HEK293 (cell line): Measurements from ENCODE around the gene TEX30.
A peak's percentile ranks its signal among the peaks of the same experiment; 100 is the strongest.

Experiments used
- GFI1B ChIP-seq: fragments of 450-650 bp; formaldehyde crosslinking; IDR thresholded peaks from 2 replicates; pipeline ENCODE4 v1.5.1; 2016; ENCODE audit warnings: missing biosample characterization, missing genetic modification characterization
- GLI2 ChIP-seq: fragments of 450-650 bp; formaldehyde crosslinking; IDR thresholded peaks from 2 replicates; pipeline ENCODE4; 2017; ENCODE audit warnings: missing biosample characterization, missing genetic modification characterization, low read depth, borderline replicate concordance
- GLI4 ChIP-seq: fragments of 450-650 bp; formaldehyde crosslinking; IDR thresholded peaks from 2 replicates; pipeline ENCODE4 v1.5.1; 2016; ENCODE audit warnings: missing biosample characterization, missing genetic modification characterization
- KLF1 ChIP-seq: fragments of 450-650 bp; formaldehyde crosslinking; IDR thresholded peaks from 2 replicates; pipeline ENCODE4 v1.5.1; 2016; ENCODE audit warnings: missing biosample characterization, missing genetic modification characterization
- KLF9 ChIP-seq: fragments of 450-650 bp; formaldehyde crosslinking; IDR thresholded peaks from 2 replicates; pipeline ENCODE4 v1.5.1; 2016; ENCODE audit warnings: missing biosample characterization, missing genetic modification characterization, low read depth
- PRDM10 ChIP-seq: fragments of 450-650 bp; formaldehyde crosslinking; IDR thresholded peaks from 2 replicates; pipeline ENCODE4 v1.5.1; 2016; ENCODE audit warnings: missing biosample characterization, missing genetic modification characterization
- PRDM6 ChIP-seq: fragments of 450-650 bp; formaldehyde crosslinking; IDR thresholded peaks from 2 replicates; pipeline ENCODE4 v1.5.1; 2017; ENCODE audit warnings: missing biosample characterization, missing genetic modification characterization
- YY1 ChIP-seq: fragments of 450-650 bp; formaldehyde crosslinking; IDR thresholded peaks from 2 replicates; pipeline ENCODE4 v1.5.1; 2018; ENCODE audit warnings: missing biosample characterization, missing genetic modification characterization
- ZBTB11 ChIP-seq: fragments of 450-650 bp; formaldehyde crosslinking; conservative IDR thresholded peaks from 2 replicates; pipeline ENCODE4 v1.5.1; 2016; ENCODE audit warnings: low read depth, missing biosample characterization, missing genetic modification characterization
- ZEB2 ChIP-seq: fragments of 450-650 bp; formaldehyde crosslinking; IDR thresholded peaks from 2 replicates; pipeline ENCODE4 v1.5.1; 2016; ENCODE audit warnings: missing biosample characterization, missing genetic modification characterization
- ZNF138 ChIP-seq: fragments of 450-650 bp; formaldehyde crosslinking; IDR thresholded peaks from 2 replicates; pipeline ENCODE4 v1.5.1; 2016; ENCODE audit warnings: missing biosample characterization, missing genetic modification characterization, borderline replicate concordance
- ZNF146 ChIP-seq: fragments of 450-650 bp; formaldehyde crosslinking; IDR thresholded peaks from 2 replicates; pipeline ENCODE4 v1.5.1; 2016; ENCODE audit warnings: missing biosample characterization, missing genetic modification characterization
- ZNF148 ChIP-seq: fragments of 450-650 bp; formaldehyde crosslinking; IDR thresholded peaks from 2 replicates; pipeline ENCODE4 v1.5.0; 2017; ENCODE audit warnings: missing biosample characterization, missing genetic modification characterization, borderline replicate concordance
- ZNF324 ChIP-seq: fragments of 450-650 bp; formaldehyde crosslinking; IDR thresholded peaks from 2 replicates; pipeline ENCODE4 v1.5.1; 2016; ENCODE audit warnings: missing biosample characterization, missing genetic modification characterization
- ZNF341 ChIP-seq: fragments of 450-650 bp; formaldehyde crosslinking; IDR thresholded peaks from 2 replicates; pipeline ENCODE4; 2016; ENCODE audit warnings: low read depth, missing biosample characterization, missing genetic modification characterization
- ZNF362 ChIP-seq: fragments of 450-650 bp; formaldehyde crosslinking; IDR thresholded peaks from 2 replicates; pipeline ENCODE4 v1.5.1; 2016; ENCODE audit warnings: missing biosample characterization, missing genetic modification characterization
- ZNF48 ChIP-seq: fragments of 450-650 bp; formaldehyde crosslinking; IDR thresholded peaks from 2 replicates; pipeline ENCODE4 v1.5.1; 2016; ENCODE audit warnings: missing biosample characterization, missing genetic modification characterization
- ZNF600 ChIP-seq: fragments of 450-650 bp; formaldehyde crosslinking; IDR thresholded peaks from 2 replicates; pipeline ENCODE4 v1.5.1; 2016; ENCODE audit warnings: missing biosample characterization, missing genetic modification characterization
- ZNF626 ChIP-seq: fragments of 450-650 bp; sonication (Bioruptor Pico); formaldehyde crosslinking; IDR thresholded peaks from 2 replicates; pipeline ENCODE4 v1.5.1; 2018; ENCODE audit warnings: missing biosample characterization, missing genetic modification characterization, inconsistent platforms
- ZNF629 ChIP-seq: fragments of 450-650 bp; formaldehyde crosslinking; IDR thresholded peaks from 2 replicates; pipeline ENCODE4 v1.5.1; 2017; ENCODE audit warnings: missing biosample characterization, missing genetic modification characterization
- ZNF639 ChIP-seq: fragments of 450-650 bp; formaldehyde crosslinking; IDR thresholded peaks from 2 replicates; pipeline ENCODE4 v1.5.1; 2016; ENCODE audit warnings: missing biosample characterization, missing genetic modification characterization
- ZNF677 ChIP-seq: fragments of 450-650 bp; IDR thresholded peaks from 2 replicates; pipeline ENCODE4 v1.5.0; 2018; ENCODE audit warnings: missing biosample characterization, mild to moderate bottlenecking, missing genetic modification characterization, moderate library complexity
- ZNF830 ChIP-seq: fragments of 450-650 bp; IDR thresholded peaks from 2 replicates; pipeline ENCODE4 v1.5.0; 2018; ENCODE audit warnings: missing biosample characterization, missing genetic modification characterization, low read depth, mild to moderate bottlenecking, moderate library complexity

Gene TEX30

GRCh38 chr13:102800145-102801041, 26.8 kb upstream of the TEX30 start (continued):
- TF ChIP-seq PRDM6 (tag by site-specific recombination) = no peak
- no peak for TF ChIP-seq ZNF830 (tag by site-specific recombination)
- TF ChIP-seq YY1 (tag by site-specific recombination) = 0 out of 2 replicates have a peak, but pooled peaks have one; percentile 9
- TF ChIP-seq ZNF639 (tag by site-specific recombination) = peak; percentile 29; the same call in 1 of the 2 replicates
- TF ChIP-seq ZNF341 (tag by site-specific recombination) = peak; percentile 76
- TF ChIP-seq ZNF626 (tag by site-specific recombination) = no peak
- no peak for TF ChIP-seq ZNF148 (tag by site-specific recombination)
- TF ChIP-seq ZNF146 (tag by site-specific recombination) = no peak
- 0 out of 2 replicates have a peak, but pooled peaks have one; percentile 16 for TF ChIP-seq ZNF629
- TF ChIP-seq ZNF362 = no peak
- no peak for TF ChIP-seq GFI1B (tag by site-specific recombination)
- no peak for TF ChIP-seq KLF9 (tag by site-specific recombination)
- no peak for TF ChIP-seq GLI4 (tag by site-specific recombination)
- no peak for TF ChIP-seq KLF1
- no peak for TF ChIP-seq ZNF677 (tag by site-specific recombination)
- peak; percentile 29; the same call in 1 of the 2 replicates for TF ChIP-seq ZNF600
- TF ChIP-seq ZNF324 (tag by site-specific recombination) = no peak
- TF ChIP-seq ZNF48 (tag by site-specific recombination) = no peak
- peak; percentile 59 for TF ChIP-seq ZEB2 (tag by site-specific recombination)
- no peak for TF ChIP-seq GLI2 (tag by site-specific recombination)
- TF ChIP-seq ZBTB11 (tag by site-specific recombination) = peak; percentile 41; the same call in 1 of the 2 replicates
- TF ChIP-seq PRDM10 (tag by site-specific recombination) = peak; percentile 76
- no peak for TF ChIP-seq ZNF138
